ENCODE measurements around the gene OR51Q1. TPM values are rescaled to one million over a fixed set of nuclear protein-coding genes. Genes with fewer than 3 reads are reported as not detected.

Gene OR51Q1
- total RNA-seq, 1 experiment from 2014 or later, result not detected

DNA sequence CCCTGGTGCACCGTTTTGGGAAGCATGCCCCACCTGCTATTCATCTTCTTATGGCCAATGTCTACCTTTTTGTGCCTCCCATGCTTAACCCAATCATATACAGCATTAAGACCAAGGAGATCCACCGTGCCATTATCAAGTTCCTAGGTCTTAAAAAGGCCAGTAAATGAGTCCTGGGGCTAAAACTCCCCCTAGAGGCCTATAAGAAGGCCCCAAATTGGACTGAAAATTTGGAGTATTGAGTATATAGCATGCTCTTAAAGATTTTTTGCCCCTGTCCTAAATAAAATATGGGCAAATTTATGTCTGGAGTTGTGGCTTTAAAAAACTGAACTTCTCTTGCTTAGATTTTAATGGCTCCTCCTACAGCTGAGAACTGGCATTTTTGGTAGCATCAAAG is 31.7 kb upstream of the OR51Q1 start:
- H3K36me3 Mint-ChIP-seq (ENCODE audit: insufficient read depth, unreplicated experiment), result no peaks in the 10 kb centered on the region
- TF ChIP-seq, protein P1, sequence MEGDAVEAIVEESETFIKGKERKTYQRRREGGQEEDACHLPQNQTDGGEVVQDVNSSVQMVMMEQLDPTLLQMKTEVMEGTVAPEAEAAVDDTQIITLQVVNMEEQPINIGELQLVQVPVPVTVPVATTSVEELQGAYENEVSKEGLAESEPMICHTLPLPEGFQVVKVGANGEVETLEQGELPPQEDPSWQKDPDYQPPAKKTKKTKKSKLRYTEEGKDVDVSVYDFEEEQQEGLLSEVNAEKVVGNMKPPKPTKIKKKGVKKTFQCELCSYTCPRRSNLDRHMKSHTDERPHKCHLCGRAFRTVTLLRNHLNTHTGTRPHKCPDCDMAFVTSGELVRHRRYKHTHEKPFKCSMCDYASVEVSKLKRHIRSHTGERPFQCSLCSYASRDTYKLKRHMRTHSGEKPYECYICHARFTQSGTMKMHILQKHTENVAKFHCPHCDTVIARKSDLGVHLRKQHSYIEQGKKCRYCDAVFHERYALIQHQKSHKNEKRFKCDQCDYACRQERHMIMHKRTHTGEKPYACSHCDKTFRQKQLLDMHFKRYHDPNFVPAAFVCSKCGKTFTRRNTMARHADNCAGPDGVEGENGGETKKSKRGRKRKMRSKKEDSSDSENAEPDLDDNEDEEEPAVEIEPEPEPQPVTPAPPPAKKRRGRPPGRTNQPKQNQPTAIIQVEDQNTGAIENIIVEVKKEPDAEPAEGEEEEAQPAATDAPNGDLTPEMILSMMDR (IDR thresholded peaks at IDR 0.05; ENCODE audit: unreplicated experiment), result no peak
- no peaks in the 10 kb centered on the region for H3K4me1 Mint-ChIP-seq (ENCODE audit: low read depth, unreplicated experiment)
- no TSS peak for BruUV-seq (replicated peaks)
- H3K4me3 Mint-ChIP-seq (ENCODE audit: low read depth, unreplicated experiment), result no peak overlapping the region
- H3K27ac Mint-ChIP-seq (ENCODE audit: unreplicated experiment), result no peak overlapping the region
- H3K9me3 Mint-ChIP-seq (ENCODE audit: low read depth, unreplicated experiment), result no peaks in the 10 kb centered on the region
- DNase-seq, result no peak
- CTCF ChIA-PET, result no interaction called here
- no peaks in the 10 kb centered on the region for H3K27me3 Mint-ChIP-seq (ENCODE audit: unreplicated experiment)
- intact Hi-C loops (cut with micrococcal nuclease; ENCODE audit: unreplicated experiment), result no loop called here

DNA sequence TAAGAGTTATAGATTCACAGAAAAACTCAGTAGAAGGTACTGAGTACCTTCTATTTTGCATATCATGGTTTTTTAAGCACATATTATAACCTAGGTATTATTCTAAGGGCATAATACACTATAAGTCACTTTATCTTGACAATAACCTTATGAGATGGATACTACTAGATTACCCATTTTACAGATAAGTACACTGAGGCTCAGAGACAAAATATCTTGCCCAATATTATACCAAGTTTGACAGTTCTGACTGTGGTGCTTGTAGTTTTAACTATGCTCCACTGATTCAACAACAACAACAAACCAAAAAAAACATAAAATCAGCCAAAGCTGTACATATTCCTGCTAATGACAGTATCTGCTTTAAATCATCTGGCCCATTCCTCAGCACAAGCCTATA is 27.8 kb upstream of the OR51Q1 start:
- DNase-seq, result no peak
- peaks cover 2% of the 10 kb centered on the region for H3K9me3 Mint-ChIP-seq (ENCODE audit: low read depth, unreplicated experiment)
- BruUV-seq (replicated peaks), result no TSS peak
- H3K36me3 Mint-ChIP-seq (ENCODE audit: insufficient read depth, unreplicated experiment), result no peaks in the 10 kb centered on the region
- no peaks in the 10 kb centered on the region for H3K4me1 Mint-ChIP-seq (ENCODE audit: low read depth, unreplicated experiment)
- H3K27me3 Mint-ChIP-seq (ENCODE audit: unreplicated experiment), result no peaks in the 10 kb centered on the region
- H3K27ac Mint-ChIP-seq (ENCODE audit: unreplicated experiment), result no peak overlapping the region
- no peak overlapping the region for H3K4me3 Mint-ChIP-seq (ENCODE audit: low read depth, unreplicated experiment)
- TF ChIP-seq, protein P1 (IDR thresholded peaks at IDR 0.05; ENCODE audit: unreplicated experiment), result no peak
- CTCF ChIA-PET, result no interaction called here
- intact Hi-C loops (cut with micrococcal nuclease; ENCODE audit: unreplicated experiment), result no loop called here

GRCh38 chr11:5398936-5399335 is 23.0 kb upstream of the OR51Q1 start:
- Mint-ChIP-seq H3K27ac (ENCODE audit: unreplicated experiment) (no peak overlapping the region), H3K9me3 (ENCODE audit: low read depth, unreplicated experiment) (peaks cover 10% of the 10 kb centered on the region), H3K27me3 (ENCODE audit: unreplicated experiment) (no peaks in the 10 kb centered on the region), H3K36me3 (ENCODE audit: insufficient read depth, unreplicated experiment) (no peaks in the 10 kb centered on the region), H3K4me1 (ENCODE audit: low read depth, unreplicated experiment) (no peaks in the 10 kb centered on the region), H3K4me3 (ENCODE audit: low read depth, unreplicated experiment) (no peak overlapping the region)
- no peak for DNase-seq
- CTCF ChIA-PET, result no interaction called here
- intact Hi-C loops (cut with micrococcal nuclease; ENCODE audit: unreplicated experiment), result no loop called here
- TF ChIP-seq, protein P1 (IDR thresholded peaks at IDR 0.05; ENCODE audit: unreplicated experiment), result no peak
- no TSS peak for BruUV-seq (replicated peaks)

- intact Hi-C loops (cut with micrococcal nuclease; ENCODE audit: unreplicated experiment), result no loop called here
- Mint-ChIP-seq H3K36me3 (ENCODE audit: insufficient read depth, unreplicated experiment) (no peaks in the 10 kb centered on the region), H3K27ac (ENCODE audit: unreplicated experiment) (no peak overlapping the region), H3K4me3 (ENCODE audit: low read depth, unreplicated experiment) (no peak overlapping the region), H3K9me3 (ENCODE audit: low read depth, unreplicated experiment) (peaks cover 14% of the 10 kb centered on the region), H3K27me3 (ENCODE audit: unreplicated experiment) (no peaks in the 10 kb centered on the region), H3K4me1 (ENCODE audit: low read depth, unreplicated experiment) (no peaks in the 10 kb centered on the region)
- TF ChIP-seq, protein P1 (IDR thresholded peaks at IDR 0.05; ENCODE audit: unreplicated experiment), result no peak
- CTCF ChIA-PET, result no interaction called here
- no peak for DNase-seq
- BruUV-seq (replicated peaks), result no TSS peak
Observed at GRCh38 chr11:5405173-5405572, 16.7 kb upstream of the OR51Q1 start.

DNA sequence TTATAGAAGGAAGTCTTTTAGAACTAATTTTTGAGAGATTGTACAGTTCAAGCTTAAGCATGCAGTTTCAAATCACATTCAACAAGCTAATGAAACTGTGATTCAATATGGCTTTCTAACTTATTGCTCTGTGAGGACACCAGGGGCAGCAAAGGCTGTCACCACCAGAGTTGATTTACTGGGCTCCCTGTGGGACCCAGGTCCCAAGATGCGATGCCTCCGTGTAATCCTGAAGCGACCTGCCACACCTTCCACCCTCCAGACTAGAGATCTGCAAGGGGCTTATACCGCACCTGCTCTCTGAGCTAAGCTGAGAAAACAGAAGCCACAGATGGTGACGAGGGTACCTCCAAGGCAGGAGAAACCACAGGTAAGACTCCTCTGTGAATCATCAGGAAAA is 918 bp upstream of the OR51Q1 start:
- DNase-seq, result no peak
- CTCF ChIA-PET, result no interaction called here
- Mint-ChIP-seq H3K4me3 (ENCODE audit: low read depth, unreplicated experiment) (no peak overlapping the region), H3K27ac (ENCODE audit: unreplicated experiment) (no peak overlapping the region), H3K36me3 (ENCODE audit: insufficient read depth, unreplicated experiment) (no peaks in the 10 kb centered on the region), H3K27me3 (ENCODE audit: unreplicated experiment) (peaks cover 30% of the 10 kb centered on the region), H3K4me1 (ENCODE audit: low read depth, unreplicated experiment) (no peaks in the 10 kb centered on the region), H3K9me3 (ENCODE audit: low read depth, unreplicated experiment) (peaks cover 3% of the 10 kb centered on the region)
- TF ChIP-seq, protein P1 (IDR thresholded peaks at IDR 0.05; ENCODE audit: unreplicated experiment), result no peak
- no TSS peak for BruUV-seq (replicated peaks)
- intact Hi-C loops (cut with micrococcal nuclease; ENCODE audit: unreplicated experiment), result no loop called here
